HFFc6 (cell line): ENCODE data around the gene RNF144A. TPM values are rescaled to one million over a fixed set of nuclear protein-coding genes. Genes with fewer than 3 reads are reported as not detected.
"Not testable (repeated sequence)": the region's sequence is repeated elsewhere in the genome, so short reads cannot be mapped to it uniquely, and the experiment has no call there.

Experiments
- DNase-seq: peaks from one replicate; pipeline ENCODE4 v3.0.0-alpha.2; 2018
- H3K27ac Mint-ChIP-seq: 2 replicates; pipeline ENCODE4 v1.8.0; 2020; ENCODE audit warnings: mild to moderate bottlenecking, mixed read lengths
- H3K27me3 Mint-ChIP-seq: 2 replicates; pipeline ENCODE4 v1.8.0; 2021; ENCODE audit warnings: mild to moderate bottlenecking, moderate library complexity, mixed read lengths; ENCODE audit not compliant: insufficient read depth
- H3K36me3 Mint-ChIP-seq: 2 replicates; pipeline ENCODE4 v1.8.0; 2021; ENCODE audit warnings: low read depth, mixed read lengths
- H3K4me1 Mint-ChIP-seq: 2 replicates; pipeline ENCODE4 v1.8.0; 2020; ENCODE audit warnings: low read depth, mixed read lengths
- H3K4me3 Mint-ChIP-seq: 2 replicates; pipeline ENCODE4 v1.8.0; 2020; ENCODE audit warnings: mild to moderate bottlenecking, moderate library complexity, mixed read lengths
- H3K9me3 Mint-ChIP-seq: 2 replicates; pipeline ENCODE4 v1.8.0; 2020; ENCODE audit warnings: mild to moderate bottlenecking, mixed read lengths
- CTCF ChIP-seq: fragments of 200-600 bp; sonication (generic); IDR thresholded peaks from 2 replicates; pipeline ENCODE4 v1.5.0; 2021; ENCODE audit warnings: antibody characterized with exemption, mild to moderate bottlenecking
- total RNA-seq, 6 experiments: library from RNA; stranded (reverse); fragmentation: NEBNext Ultra II Directional; extraction: Animal tissue kit (Norgen Biotek cat#: 25700); gene quantifications; 2 replicates in 1 of 6; 3 replicates in 5 of 6; pipeline ENCODE4 v1.2.3, GENCODE V29; 2021

Gene RNF144A
- total RNA-seq, 6 experiments from 2014 or later: not detected

DNA sequence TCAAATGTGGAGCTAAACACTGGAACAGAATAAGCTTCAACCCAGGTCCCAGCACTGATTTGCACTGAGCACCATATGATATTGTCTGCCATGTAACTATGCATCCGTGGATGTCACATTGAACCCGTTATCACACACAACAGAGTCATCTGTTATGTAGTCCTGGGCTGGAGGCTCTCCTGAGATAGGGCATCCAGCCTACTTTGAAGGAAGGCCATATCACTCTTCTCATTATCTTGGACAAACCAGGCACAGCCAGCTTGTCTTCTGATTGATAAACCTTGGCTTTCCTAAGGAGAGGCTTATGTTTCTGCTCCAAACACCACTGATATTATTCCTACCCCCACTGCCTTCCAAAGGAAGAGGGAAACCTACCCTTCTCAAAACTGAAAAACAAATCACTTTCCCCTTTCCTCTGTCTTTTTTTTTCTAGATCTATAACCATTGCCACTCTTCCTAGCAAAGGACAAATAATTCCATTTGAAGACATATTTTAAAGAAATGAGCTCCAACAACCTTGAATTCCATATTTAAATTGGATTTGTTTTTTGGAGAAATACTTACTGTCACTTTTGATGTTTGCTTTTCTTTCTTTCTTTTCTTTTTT, 23.2 kb upstream of the RNF144A start:
- H3K27me3 Mint-ChIP-seq: peaks cover 1% of the 10 kb centered on the region; the same call in 1 of the 2 replicates

GRCh38 chr2:6896930-6897759, 20.1 kb upstream of the RNF144A start:
- H3K9me3 Mint-ChIP-seq: peaks cover 44% of the 10 kb centered on the region
- H3K27me3 Mint-ChIP-seq: no peaks in the 10 kb centered on the region
- no peak overlapping the region for H3K4me3 Mint-ChIP-seq
- no peaks in the 10 kb centered on the region for H3K4me1 Mint-ChIP-seq
- DNase-seq: no peak
- H3K27ac Mint-ChIP-seq: no peak overlapping the region
- no peaks in the 10 kb centered on the region; the same call in 1 of the 2 replicates for H3K36me3 Mint-ChIP-seq
- peak; percentile 65 for TF ChIP-seq CTCF

More for the DNA sequence above, 23.2 kb upstream of the RNF144A start:
- Mint-ChIP-seq H3K9me3 (peaks cover 20% of the 10 kb centered on the region), H3K4me3 (no peak overlapping the region), H3K27ac (no peak overlapping the region), H3K36me3 (no peaks in the 10 kb centered on the region), H3K4me1 (no peaks in the 10 kb centered on the region)
- no peak for DNase-seq
- no peak for TF ChIP-seq CTCF

- not testable (repeated sequence) for H3K36me3 Mint-ChIP-seq, H3K4me1 Mint-ChIP-seq, H3K4me3 Mint-ChIP-seq, DNase-seq, H3K27ac Mint-ChIP-seq, H3K27me3 Mint-ChIP-seq
- peaks cover 55% of the 10 kb centered on the region for H3K9me3 Mint-ChIP-seq
Measured at GRCh38 chr2:6902581-6902980, 14.6 kb upstream of the RNF144A start.

DNA sequence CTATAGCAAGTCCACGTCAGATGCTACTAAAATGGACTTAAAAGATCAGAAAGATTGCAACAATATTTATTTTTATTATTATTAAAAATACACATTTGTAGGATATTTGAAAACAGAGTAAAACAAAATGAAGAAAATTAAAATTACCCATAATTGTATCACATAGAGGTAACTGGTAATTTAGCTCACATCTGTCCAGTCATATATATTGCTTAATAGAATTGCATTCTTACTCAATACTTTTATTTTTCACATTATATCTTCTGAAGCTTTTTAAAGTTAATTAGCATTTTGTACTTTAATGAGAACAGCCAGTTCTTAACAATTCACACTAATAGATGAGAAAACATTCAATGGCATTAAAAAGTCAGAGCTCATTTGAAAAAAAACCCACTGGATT, 11.5 kb upstream of the RNF144A start:
- peaks cover 51% of the 10 kb centered on the region for H3K9me3 Mint-ChIP-seq
- no peaks in the 10 kb centered on the region for H3K27me3 Mint-ChIP-seq
- no peak for DNase-seq
- no peaks in the 10 kb centered on the region for H3K4me1 Mint-ChIP-seq
- no peak for TF ChIP-seq CTCF
- H3K27ac Mint-ChIP-seq: no peak overlapping the region
- no peak overlapping the region for H3K4me3 Mint-ChIP-seq
- no peaks in the 10 kb centered on the region; the same call in 1 of the 2 replicates for H3K36me3 Mint-ChIP-seq

- peaks cover 52% of the 10 kb centered on the region for H3K9me3 Mint-ChIP-seq
- H3K27me3 Mint-ChIP-seq: no peaks in the 10 kb centered on the region
Measured at GRCh38 chr2:6906165-6906741, 11.0 kb upstream of the RNF144A start.

More at GRCh38 chr2:6906165-6906741, 11.0 kb upstream of the RNF144A start:
- DNase-seq: no peak
- TF ChIP-seq CTCF: no peak
- Mint-ChIP-seq H3K4me1 (no peaks in the 10 kb centered on the region), H3K36me3 (no peaks in the 10 kb centered on the region; the same call in 1 of the 2 replicates), H3K4me3 (no peak overlapping the region), H3K27ac (no peak overlapping the region)
